Epithelial cell of esophagus (primary cell): ENCODE measurements around the gene MLX.
A peak's percentile ranks its signal among the peaks of the same experiment; 100 is the strongest.

Source experiments
- DNase-seq: peaks from one replicate; pipeline ENCODE4 v3.0.0; 2010; ENCODE audit warnings: low read depth
- H3K4me3 ChIP-seq: 2 replicates; pipeline ENCODE4 v1.5.1; 2011; ENCODE audit warnings: mild to moderate bottlenecking, low read length, control low read depth
- CTCF ChIP-seq: IDR thresholded peaks from 2 replicates; pipeline ENCODE4 v1.5.1; 2011; ENCODE audit warnings: low read depth, mild to moderate bottlenecking, low read length, control low read depth, inconsistent platforms; ENCODE audit not compliant: insufficient read depth; ENCODE audit errors: missing control alignments

Gene MLX

GRCh38 chr17:42586514-42587230, 19.8 kb downstream of the MLX start:
- no peak overlapping the region for H3K4me3 ChIP-seq
- peak; percentile 97 for DNase-seq
- no peak for TF ChIP-seq CTCF

- no peak for DNase-seq
- no peak for TF ChIP-seq CTCF
- no peak overlapping the region for H3K4me3 ChIP-seq
Observed at GRCh38 chr17:42590886-42591285, 24.0 kb downstream of the MLX start.

GRCh38 chr17:42591411-42591810, 24.5 kb downstream of the MLX start:
- no peak for DNase-seq
- H3K4me3 ChIP-seq: no peak overlapping the region
- no peak for TF ChIP-seq CTCF

GRCh38 chr17:42596386-42596785, 29.5 kb downstream of the MLX start:
- no peak overlapping the region for H3K4me3 ChIP-seq
- TF ChIP-seq CTCF: no peak
- DNase-seq: no peak

GRCh38 chr17:42598905-42599304, 32.0 kb downstream of the MLX start:
- no peak for TF ChIP-seq CTCF
- no peak for DNase-seq
- H3K4me3 ChIP-seq: no peak overlapping the region

GRCh38 chr17:42603318-42603717, 36.4 kb downstream of the MLX start:
- TF ChIP-seq CTCF: no peak
- no peak for DNase-seq
- H3K4me3 ChIP-seq: no peak overlapping the region

GRCh38 chr17:42607769-42608168, 40.9 kb downstream of the MLX start:
- TF ChIP-seq CTCF: no peak
- H3K4me3 ChIP-seq: peak overlapping the region; percentile 99
- DNase-seq: no peak
